ENCODE results near the gene SF3B6. TPM values are rescaled to one million over a fixed set of nuclear protein-coding genes. Genes with fewer than 3 reads are reported as not detected.

Gene SF3B6
- total RNA-seq, 1 donor from 2014 or later, result 89.5 TPM

- Mint-ChIP-seq H3K9me3 (ENCODE audit: unreplicated experiment) (no peaks in the 10 kb centered on the region), H3K27me3 (ENCODE audit: unreplicated experiment) (no peaks in the 10 kb centered on the region), H3K4me1 (ENCODE audit: unreplicated experiment) (peaks cover 4% of the 10 kb centered on the region), H3K27ac (ENCODE audit: unreplicated experiment) (no peak overlapping the region), H3K36me3 (ENCODE audit: unreplicated experiment) (peaks cover 12% of the 10 kb centered on the region), H3K4me3 (ENCODE audit: unreplicated experiment) (no peak overlapping the region)
- no peak for TF ChIP-seq CTCF (IDR thresholded peaks at IDR 0.05)
- no peak for DNase-seq (ENCODE audit: extremely low spot score, unreplicated experiment)
Observed at GRCh38 chr2:24022324-24022974, 53.7 kb downstream of the SF3B6 start.

GRCh38 chr2:24021122-24021998 lies 54.8 kb downstream of the SF3B6 start:
- TF ChIP-seq CTCF (IDR thresholded peaks at IDR 0.05), result no peak
- Mint-ChIP-seq H3K27ac (ENCODE audit: unreplicated experiment) (no peak overlapping the region), H3K4me1 (ENCODE audit: unreplicated experiment) (peaks cover 6% of the 10 kb centered on the region), H3K9me3 (ENCODE audit: unreplicated experiment) (no peaks in the 10 kb centered on the region), H3K4me3 (ENCODE audit: unreplicated experiment) (no peak overlapping the region), H3K27me3 (ENCODE audit: unreplicated experiment) (no peaks in the 10 kb centered on the region), H3K36me3 (ENCODE audit: unreplicated experiment) (peaks cover 10% of the 10 kb centered on the region)
- no peak for DNase-seq (ENCODE audit: extremely low spot score, unreplicated experiment)

GRCh38 chr2:24020244-24020643 lies 55.9 kb downstream of the SF3B6 start:
- H3K4me1 Mint-ChIP-seq (ENCODE audit: unreplicated experiment), result peaks cover 16% of the 10 kb centered on the region
- peaks cover 8% of the 10 kb centered on the region for H3K36me3 Mint-ChIP-seq (ENCODE audit: unreplicated experiment)
- no peak for TF ChIP-seq CTCF (IDR thresholded peaks at IDR 0.05)
- DNase-seq (ENCODE audit: extremely low spot score, unreplicated experiment), result no peak
- H3K4me3 Mint-ChIP-seq (ENCODE audit: unreplicated experiment), result no peak overlapping the region
- H3K27me3 Mint-ChIP-seq (ENCODE audit: unreplicated experiment), result no peaks in the 10 kb centered on the region
- H3K9me3 Mint-ChIP-seq (ENCODE audit: unreplicated experiment), result no peaks in the 10 kb centered on the region
- no peak overlapping the region for H3K27ac Mint-ChIP-seq (ENCODE audit: unreplicated experiment)

GRCh38 chr2:24019729-24020128 lies 56.4 kb downstream of the SF3B6 start:
- H3K9me3 Mint-ChIP-seq (ENCODE audit: unreplicated experiment), result no peaks in the 10 kb centered on the region
- no peak overlapping the region for H3K4me3 Mint-ChIP-seq (ENCODE audit: unreplicated experiment)
- peaks cover 16% of the 10 kb centered on the region for H3K4me1 Mint-ChIP-seq (ENCODE audit: unreplicated experiment)
- H3K36me3 Mint-ChIP-seq (ENCODE audit: unreplicated experiment), result peaks cover 8% of the 10 kb centered on the region
- H3K27ac Mint-ChIP-seq (ENCODE audit: unreplicated experiment), result no peak overlapping the region
- no peak for TF ChIP-seq CTCF (IDR thresholded peaks at IDR 0.05)
- no peak for DNase-seq (ENCODE audit: extremely low spot score, unreplicated experiment)
- H3K27me3 Mint-ChIP-seq (ENCODE audit: unreplicated experiment), result no peaks in the 10 kb centered on the region

GRCh38 chr2:24018241-24018640 lies 57.9 kb downstream of the SF3B6 start:
- peaks cover 17% of the 10 kb centered on the region for H3K4me1 Mint-ChIP-seq (ENCODE audit: unreplicated experiment)
- no peak for TF ChIP-seq CTCF (IDR thresholded peaks at IDR 0.05)
- no peak for DNase-seq (ENCODE audit: extremely low spot score, unreplicated experiment)
- no peaks in the 10 kb centered on the region for H3K9me3 Mint-ChIP-seq (ENCODE audit: unreplicated experiment)
- peaks cover 6% of the 10 kb centered on the region for H3K36me3 Mint-ChIP-seq (ENCODE audit: unreplicated experiment)
- no peaks in the 10 kb centered on the region for H3K27me3 Mint-ChIP-seq (ENCODE audit: unreplicated experiment)
- no peak overlapping the region for H3K4me3 Mint-ChIP-seq (ENCODE audit: unreplicated experiment)
- H3K27ac Mint-ChIP-seq (ENCODE audit: unreplicated experiment), result peak overlapping the region; percentile 41

All from osteocyte (in vitro differentiated cells).